MG63 (cell line): ENCODE results near the gene CMTR1. TPM values are rescaled to one million over a fixed set of nuclear protein-coding genes. Genes with fewer than 3 reads are reported as not detected.
"Not testable (repeated sequence)": the region's sequence is repeated elsewhere in the genome, so short reads cannot be mapped to it uniquely, and the experiment has no call there.

ENCODE experiments used
- DNase-seq: peaks from one replicate; pipeline ENCODE4 v3.0.0-alpha.2; 2020
- H3K27me3 ChIP-seq: fragments of 250-450 bp; sonication (Bioruptor Pico); 2 replicates; pipeline ENCODE4 v1.5.1; 2020; ENCODE audit warnings: mild to moderate bottlenecking, moderate library complexity
- H3K36me3 ChIP-seq: fragments of 250-450 bp; sonication (Bioruptor Pico); 2 replicates; pipeline ENCODE4 v1.5.1; 2020; ENCODE audit warnings: mild to moderate bottlenecking, moderate library complexity
- H3K4me3 ChIP-seq: fragments of 250-450 bp; sonication (Bioruptor Pico); 2 replicates; pipeline ENCODE4 v1.5.1; 2020; ENCODE audit warnings: mild to moderate bottlenecking, moderate library complexity
- H3K9me3 ChIP-seq: fragments of 250-450 bp; sonication (Bioruptor Pico); 2 replicates; pipeline ENCODE4 v1.5.1; 2020; ENCODE audit warnings: mild to moderate bottlenecking, moderate library complexity
- total RNA-seq: library from RNA; depleted of rRNA; stranded (reverse); fragments of >200 nt; shearing (Covaris generic); gene quantifications from 2 replicates; pipeline ENCODE4 v1.2.3, GENCODE V29; 2014; ENCODE audit warnings: low replicate concordance

The CMTR1 gene
- total RNA-seq, 1 experiment from 2014 or later = 30.3 TPM

DNA sequence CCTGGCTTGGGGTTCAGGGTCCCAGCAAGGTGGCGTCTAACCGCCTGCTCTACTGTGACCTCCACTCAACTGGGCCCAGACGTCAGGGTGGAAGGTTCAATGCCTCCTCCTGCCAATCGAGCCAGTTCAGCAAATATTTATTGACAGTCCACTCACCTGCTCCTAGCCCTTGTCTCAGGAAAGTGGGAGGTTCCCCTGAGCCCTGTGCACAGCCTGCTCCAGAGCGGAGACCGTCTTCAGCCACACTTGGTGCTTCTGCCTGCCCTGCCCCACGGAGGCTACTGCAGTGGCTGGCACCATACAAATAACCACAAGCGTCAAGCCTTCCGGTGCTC, 60.6 kb downstream of the CMTR1 start:
- Histone ChIP-seq H3K36me3 (no peaks in the 10 kb centered on the region), H3K27me3 (no peaks in the 10 kb centered on the region), H3K9me3 (no peaks in the 10 kb centered on the region), H3K4me3 (no peak overlapping the region)
- no peak for DNase-seq

DNA sequence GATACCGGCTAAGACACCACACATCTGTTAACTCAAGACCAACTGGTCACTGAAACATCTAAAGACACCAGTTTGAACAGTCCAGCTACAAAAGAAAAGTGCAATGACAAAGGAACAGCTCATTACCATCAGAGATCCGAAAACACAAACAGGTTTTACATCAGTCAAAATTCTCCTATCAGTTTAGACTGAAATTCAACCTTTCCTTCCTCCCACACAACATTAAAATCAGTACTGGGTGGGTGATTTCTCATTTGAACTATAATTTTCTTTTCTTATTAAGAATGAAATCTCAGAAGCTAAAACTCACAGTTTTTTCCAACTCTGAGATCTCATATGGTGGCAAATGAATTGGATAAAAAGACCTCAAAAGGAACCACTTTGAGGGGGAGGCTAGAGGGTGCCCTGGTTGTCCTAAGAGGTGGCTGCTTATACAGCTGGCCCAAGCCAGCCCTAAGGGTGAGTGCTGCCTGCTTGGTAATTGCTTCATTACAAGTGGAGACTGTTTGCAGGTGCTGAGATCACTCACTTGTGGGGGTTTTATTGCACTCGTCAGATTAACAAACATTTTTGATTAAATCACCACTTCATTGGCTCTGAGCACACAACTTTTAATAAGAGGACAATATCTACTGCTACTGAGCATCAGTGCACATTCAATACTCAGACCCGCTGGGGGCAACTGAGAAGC, 62.4 kb downstream of the CMTR1 start:
- H3K27me3 ChIP-seq = no peaks in the 10 kb centered on the region
- DNase-seq = no peak
- H3K4me3 ChIP-seq = no peak overlapping the region
- no peaks in the 10 kb centered on the region for H3K36me3 ChIP-seq
- no peaks in the 10 kb centered on the region; the same call in 1 of the 2 replicates for H3K9me3 ChIP-seq

DNA sequence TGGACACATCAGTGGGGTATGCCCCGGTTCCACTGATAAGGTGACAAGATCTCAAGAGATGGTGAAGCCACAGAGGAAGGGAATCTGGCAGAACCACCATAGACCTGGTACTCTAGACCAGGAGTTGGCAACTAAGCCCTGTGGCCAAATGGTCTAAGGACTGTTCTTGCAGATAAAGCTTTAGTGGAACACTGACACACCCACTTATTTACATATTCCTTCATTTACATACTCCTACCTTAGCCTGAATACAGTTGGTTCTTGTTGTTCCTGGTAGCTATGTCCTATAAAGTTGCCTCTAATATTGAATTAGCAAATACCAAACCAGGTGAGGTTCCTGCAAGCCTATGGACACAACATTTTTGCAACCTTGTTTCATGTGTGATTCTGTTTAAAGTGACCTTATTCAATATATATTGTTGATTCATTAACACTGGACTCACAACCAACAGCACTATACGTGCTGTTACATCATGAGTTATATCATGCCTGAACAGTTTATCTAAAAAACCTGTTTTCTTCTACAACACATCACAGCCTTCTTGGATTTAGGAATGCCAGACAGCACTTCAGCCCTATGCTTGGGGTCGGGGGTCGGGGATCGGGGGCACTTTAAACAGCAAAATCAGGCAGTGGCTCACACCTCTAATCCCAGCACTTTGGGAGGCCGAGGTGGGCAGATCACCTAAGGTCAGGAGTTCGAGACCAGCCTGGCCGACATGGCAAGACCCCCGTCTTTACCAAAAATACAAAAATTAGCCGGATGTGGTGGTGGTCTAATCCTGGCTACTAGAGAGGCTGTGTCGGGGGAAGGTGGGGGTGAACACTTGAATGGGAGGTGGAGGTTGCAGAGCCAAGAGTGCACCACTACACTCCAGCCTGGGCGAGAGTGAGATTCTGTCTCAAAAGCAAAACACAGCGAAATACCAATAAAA, 64.2 kb downstream of the CMTR1 start:
- Histone ChIP-seq H3K9me3 (no peaks in the 10 kb centered on the region; the same call in 1 of the 2 replicates), H3K4me3 (no peak overlapping the region), H3K36me3 (no peaks in the 10 kb centered on the region), H3K27me3 (no peaks in the 10 kb centered on the region)
- DNase-seq = no peak

DNA sequence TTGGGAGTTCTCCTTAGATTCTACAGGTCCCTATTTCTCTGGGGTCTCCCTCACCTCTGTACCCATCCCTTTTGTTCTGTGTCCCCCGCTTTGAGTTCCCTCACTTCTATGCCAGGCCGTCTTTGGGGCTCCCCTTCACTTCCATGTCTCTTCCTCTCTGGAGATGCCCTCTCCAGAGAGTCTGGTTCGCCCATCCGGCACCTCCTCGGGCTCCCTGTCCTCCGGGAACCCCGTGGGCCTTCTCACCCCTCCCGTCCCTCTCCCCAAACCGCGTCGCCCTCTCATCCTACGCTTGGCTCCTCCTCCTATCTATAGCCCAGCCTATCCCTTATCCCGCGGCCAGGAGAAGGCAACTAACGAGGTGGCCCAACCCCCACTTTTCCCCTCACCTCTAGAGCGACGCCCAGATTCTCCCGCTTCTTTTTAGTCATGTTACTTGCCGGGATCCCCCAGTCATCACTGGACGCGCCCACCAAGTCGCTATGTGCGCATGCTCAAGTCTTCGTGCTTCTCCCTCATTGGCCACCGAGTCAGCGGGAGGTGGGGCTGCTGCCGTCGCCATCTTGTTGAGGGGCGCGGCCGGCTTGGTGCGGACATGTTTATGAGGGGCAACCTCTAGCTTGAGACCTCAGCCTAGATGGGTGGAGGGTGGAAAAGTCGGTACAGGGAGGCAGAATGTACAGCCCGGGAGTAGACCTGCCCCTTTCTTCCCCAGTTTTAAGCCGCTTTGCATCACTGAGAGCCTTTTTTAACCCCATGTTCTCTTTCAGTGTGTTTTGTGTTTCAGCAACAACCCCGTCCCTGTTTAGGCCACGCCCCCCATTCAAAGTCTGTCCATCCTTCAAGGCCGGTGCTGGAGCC, 66.6 kb downstream of the CMTR1 start, which contains the start of gene CCDC167:
Gene CCDC167 (minus strand): TSS at position 461 of the 861 bp plus-strand sequence. CDS start 30 bp downstream, at position 431.
- peak within 1 kb of the TSS; percentile 64 for H3K4me3 ChIP-seq

DNA sequence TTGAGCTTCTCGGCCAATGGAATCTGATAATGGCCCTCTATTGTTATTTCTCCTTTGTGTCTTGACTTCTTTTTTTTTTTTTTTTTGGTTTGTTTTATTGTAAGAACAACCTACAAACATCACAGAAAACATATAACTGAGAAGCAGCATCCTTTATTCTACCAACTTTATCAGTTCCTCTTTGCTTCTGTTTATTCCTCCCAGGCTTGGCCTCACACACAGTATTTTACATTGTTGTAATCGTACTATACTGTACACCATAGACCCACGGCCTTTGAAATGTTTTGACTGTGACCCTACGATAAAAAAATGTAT, 67.2 kb downstream of the CMTR1 start:
- H3K9me3 ChIP-seq = no peaks in the 10 kb centered on the region; the same call in 1 of the 2 replicates
- peak overlapping the region; percentile 64 for H3K4me3 ChIP-seq
- no peaks in the 10 kb centered on the region for H3K27me3 ChIP-seq
- DNase-seq = no peak
- no peaks in the 10 kb centered on the region for H3K36me3 ChIP-seq

More for the DNA sequence above, 66.6 kb downstream of the CMTR1 start, which contains the start of gene CCDC167:
- H3K9me3 ChIP-seq = no peaks in the 10 kb centered on the region; the same call in 1 of the 2 replicates
- H3K27me3 ChIP-seq = no peaks in the 10 kb centered on the region
- DNase-seq = peak; percentile 97
- no peaks in the 10 kb centered on the region for H3K36me3 ChIP-seq

DNA sequence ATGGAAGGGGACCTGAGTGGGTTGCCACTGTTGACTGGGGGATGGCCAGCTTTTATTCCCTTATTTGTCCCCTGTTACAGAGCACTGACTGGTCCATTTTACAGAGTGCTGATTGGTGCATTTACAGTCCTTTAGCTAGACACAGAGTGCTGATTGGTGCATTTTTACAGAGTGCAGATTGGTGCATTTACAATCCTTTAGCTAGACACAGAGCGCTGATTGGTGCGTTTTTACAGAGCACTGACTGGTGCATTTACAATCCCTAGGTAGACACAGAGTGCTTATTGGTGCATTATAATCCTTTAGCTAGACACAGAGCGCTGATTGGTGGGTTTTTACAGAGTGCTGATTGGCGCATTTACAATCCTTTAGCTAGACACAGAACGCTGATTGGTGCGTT, 67.9 kb downstream of the CMTR1 start:
- H3K36me3 ChIP-seq, DNase-seq, H3K4me3 ChIP-seq, H3K9me3 ChIP-seq, H3K27me3 ChIP-seq: not testable (repeated sequence)

DNA sequence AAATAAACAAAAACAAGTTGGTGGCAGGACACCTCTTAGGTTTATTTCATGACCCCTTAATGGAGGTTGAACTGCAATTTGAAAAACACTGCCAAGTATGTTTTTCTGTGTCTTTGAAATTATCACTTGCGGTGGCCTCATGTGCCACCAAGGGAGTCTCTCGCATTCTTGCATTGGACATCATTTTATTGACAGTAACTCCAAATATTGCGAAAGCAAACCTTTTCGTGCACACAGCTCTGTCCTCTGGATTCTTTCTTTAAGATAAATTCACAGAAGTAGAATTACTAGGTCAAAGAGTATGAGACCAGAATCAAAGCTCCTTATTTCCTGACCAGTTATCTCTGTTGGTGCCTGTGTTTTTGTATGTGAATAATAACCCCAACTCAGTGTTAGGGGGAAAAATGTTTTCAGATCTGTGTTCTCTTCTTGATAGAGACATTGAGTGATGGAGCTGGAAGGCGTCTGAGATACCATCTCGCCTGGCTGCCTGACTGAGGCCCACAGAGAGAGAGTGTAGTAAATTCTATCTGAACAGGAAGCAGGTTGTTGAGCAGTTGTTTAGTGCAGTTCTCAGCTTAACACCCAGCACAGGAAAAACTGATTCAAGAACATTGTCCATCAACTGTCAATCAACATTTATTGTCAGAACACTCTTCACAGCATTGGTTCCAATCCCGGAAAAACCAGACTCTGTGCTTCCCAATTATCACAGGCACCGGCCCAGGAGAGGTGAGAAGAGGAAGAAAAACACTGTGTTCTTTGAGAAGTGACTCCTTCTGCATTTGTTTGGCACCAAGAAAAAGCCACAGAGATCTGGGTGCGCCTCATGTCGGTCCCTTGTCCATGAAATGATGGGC, 68.8 kb downstream of the CMTR1 start:
- DNase-seq = no peak
- Histone ChIP-seq H3K4me3 (no peak overlapping the region), H3K9me3 (no peaks in the 10 kb centered on the region; the same call in 1 of the 2 replicates), H3K27me3 (no peaks in the 10 kb centered on the region), H3K36me3 (no peaks in the 10 kb centered on the region)

DNA sequence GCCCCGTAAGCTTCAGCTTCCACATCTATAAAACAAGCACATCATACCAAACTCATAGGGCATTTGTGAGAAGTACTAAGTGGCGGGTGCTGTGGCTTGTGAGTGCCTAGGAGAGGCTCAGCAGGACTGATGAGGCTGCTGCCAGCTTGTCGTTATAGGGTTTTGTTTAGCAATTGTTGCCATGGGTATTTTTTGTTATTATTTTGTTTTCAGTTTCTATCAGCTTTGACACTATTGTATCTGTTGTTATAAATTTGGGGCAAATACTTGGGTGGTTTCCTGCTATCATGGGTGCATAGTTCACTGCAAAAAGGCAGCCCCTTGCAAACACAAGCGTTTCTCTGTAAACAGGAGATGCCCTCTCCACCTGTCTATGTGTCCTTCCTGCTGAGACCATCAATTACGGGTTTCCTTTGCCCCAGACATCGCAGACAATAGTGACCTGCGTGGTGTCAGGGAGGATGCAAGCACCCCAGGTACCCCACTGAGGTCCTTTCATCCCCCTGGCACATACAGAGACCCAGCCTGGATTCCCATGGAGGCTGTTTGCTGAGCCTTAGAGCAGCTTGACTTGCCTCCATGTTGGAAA, 69.8 kb downstream of the CMTR1 start:
- Histone ChIP-seq H3K9me3 (no peaks in the 10 kb centered on the region; the same call in 1 of the 2 replicates), H3K27me3 (no peaks in the 10 kb centered on the region), H3K36me3 (no peaks in the 10 kb centered on the region), H3K4me3 (no peak overlapping the region)
- no peak for DNase-seq

DNA sequence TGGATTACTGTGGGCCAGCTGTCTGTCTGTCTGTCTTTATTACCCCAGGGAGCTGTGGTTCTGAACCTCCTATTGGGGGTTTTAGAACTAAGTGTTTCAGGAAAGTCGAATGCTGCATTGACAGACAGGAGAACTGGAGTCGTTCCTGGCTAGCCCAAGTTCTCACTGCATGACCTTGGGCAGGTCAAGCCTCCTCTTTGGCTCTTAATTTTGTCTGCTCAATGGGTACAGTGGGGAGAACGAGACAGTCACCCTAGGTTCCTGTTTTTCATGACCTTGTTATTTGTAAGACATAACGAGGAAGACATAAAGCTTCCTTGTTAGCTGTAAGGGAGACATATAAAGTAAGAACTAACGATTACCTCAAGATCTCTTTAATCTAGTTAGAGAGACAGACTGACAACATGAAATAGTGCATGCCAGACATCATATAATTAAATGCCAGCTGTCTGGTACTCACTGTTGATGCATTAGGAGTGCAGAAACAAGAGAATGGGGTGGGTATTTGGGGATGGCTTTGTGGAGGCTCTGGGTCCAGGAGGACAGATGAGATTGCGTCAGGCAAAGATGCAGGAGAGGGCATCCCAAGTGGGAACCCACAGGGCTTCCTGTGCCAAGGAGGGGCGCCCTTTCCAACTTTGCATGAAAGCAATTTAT, 70.4 kb downstream of the CMTR1 start:
- Histone ChIP-seq H3K27me3 (no peaks in the 10 kb centered on the region), H3K4me3 (no peak overlapping the region), H3K36me3 (no peaks in the 10 kb centered on the region), H3K9me3 (no peaks in the 10 kb centered on the region; the same call in 1 of the 2 replicates)
- no peak for DNase-seq

DNA sequence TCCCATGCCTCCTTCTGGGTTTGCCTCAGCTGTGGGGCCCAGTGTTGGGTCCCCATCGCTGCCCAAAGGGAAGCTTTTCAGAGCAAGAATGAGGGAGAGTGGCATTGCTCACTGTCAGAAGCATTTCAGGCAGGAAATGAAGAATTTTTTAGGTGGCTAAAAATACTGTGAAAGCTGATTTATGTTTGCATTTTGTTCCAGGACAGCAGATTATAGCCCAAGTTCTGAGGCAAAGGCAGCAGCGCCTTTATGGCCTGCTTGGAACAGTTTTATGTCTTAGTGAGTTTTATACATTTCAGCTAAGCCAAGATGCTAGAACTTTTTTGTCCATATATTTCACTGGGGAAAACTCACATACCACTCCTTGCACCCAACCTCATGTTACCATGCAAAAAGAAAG, 71.0 kb downstream of the CMTR1 start:
- no peaks in the 10 kb centered on the region; the same call in 1 of the 2 replicates for H3K9me3 ChIP-seq
- no peaks in the 10 kb centered on the region for H3K27me3 ChIP-seq
- H3K4me3 ChIP-seq = no peak overlapping the region
- H3K36me3 ChIP-seq = no peaks in the 10 kb centered on the region
- no peak for DNase-seq

DNA sequence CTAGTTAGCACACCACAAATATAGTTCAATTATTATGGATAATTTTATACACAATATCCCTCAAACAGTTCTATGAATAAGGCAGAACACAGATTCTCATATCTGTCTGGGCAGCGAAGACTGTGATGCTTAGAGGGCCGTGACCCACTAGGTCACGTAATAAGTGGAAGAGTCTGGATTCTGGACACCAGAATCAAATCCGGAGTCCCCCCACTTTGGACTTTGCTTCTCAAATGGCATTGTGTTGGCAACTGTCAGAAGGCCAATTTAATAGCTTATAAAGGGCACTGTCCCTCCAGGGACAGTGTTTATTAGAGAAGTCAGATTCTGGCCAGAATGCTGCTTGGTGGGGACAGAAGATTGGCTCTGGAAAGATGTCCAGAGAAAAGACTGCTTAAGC, 73.5 kb downstream of the CMTR1 start:
- Histone ChIP-seq H3K27me3 (no peaks in the 10 kb centered on the region), H3K9me3 (no peaks in the 10 kb centered on the region), H3K36me3 (no peaks in the 10 kb centered on the region), H3K4me3 (no peak overlapping the region)
- DNase-seq = no peak

DNA sequence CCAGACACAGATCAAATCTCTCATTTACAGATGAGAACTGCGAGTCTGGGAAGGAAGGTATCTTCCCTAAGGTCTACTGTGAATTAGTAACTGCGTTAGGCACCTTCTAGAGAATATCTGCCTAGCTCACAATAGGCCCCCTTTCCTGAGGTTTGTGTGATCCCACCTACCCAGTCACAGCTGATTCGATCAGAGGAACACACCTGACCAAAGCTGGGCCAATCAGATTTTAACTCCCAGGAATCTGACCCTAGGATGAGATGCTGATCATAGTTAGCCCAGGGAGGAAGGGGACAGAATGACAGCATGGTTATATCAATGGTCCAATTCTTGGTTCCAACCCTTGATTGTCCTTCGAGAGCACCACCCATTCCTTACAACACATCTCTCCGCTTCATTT, 74.1 kb downstream of the CMTR1 start:
- no peak for DNase-seq
- H3K9me3 ChIP-seq = no peaks in the 10 kb centered on the region
- no peak overlapping the region for H3K4me3 ChIP-seq
- H3K36me3 ChIP-seq = no peaks in the 10 kb centered on the region
- no peaks in the 10 kb centered on the region for H3K27me3 ChIP-seq

DNA sequence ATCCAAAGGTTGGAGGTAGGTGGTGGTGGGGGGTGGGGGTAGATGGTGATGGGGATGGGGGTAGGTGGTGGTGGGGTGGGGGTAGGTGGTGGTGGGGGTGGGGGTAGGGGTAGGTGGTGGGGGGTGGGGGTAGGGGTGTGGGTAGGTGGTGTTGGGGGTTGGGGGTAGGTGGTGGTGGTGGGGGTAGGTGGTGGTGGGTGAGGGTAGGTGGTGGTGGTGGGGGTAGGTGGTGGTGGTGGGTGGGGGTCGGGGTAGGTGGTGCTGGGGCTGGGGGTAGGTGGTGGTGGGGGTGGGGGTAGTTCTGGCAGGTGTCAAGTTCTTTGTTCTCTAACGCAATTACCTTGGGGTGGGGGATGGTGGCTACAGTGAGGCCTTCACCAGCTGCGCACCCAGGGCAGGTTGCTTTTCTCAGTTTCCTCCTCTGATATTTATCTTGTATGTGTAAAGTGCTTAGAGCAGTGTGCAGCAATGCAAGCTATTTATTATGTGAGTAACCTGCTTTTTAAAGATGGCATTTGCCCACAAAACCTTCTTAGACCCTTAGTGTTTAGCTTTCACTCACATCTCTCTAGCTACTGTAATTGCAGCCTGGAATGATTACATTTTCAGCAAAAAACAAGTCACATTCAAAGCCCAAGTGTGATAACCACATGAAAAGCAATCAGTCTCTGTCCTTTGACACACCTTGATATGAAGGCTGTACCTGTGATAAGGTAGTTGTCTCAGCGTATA, 74.8 kb downstream of the CMTR1 start:
- no peaks in the 10 kb centered on the region for H3K27me3 ChIP-seq
- H3K36me3 ChIP-seq = no peaks in the 10 kb centered on the region
- no peak for DNase-seq
- no peak overlapping the region for H3K4me3 ChIP-seq
- no peaks in the 10 kb centered on the region for H3K9me3 ChIP-seq

DNA sequence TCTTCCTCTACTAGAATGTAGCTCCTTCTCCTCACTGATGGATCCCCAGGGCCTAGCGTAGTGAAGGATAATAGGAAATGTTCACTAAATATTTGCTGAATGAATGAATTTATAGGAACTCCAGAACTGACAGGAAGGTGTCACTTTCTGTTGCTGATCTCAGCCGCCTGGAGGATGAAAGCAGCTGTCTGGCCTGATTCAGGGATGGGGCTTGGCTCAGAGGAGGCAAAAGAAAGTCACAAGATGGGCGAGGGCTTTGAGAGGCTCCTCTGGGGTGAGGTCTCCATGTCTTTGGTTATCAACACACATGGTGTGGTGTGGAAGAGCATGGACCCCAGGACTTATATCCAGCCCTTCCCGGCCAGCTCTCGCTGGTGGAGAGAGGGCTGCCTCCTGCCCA, 78.2 kb downstream of the CMTR1 start:
- H3K9me3 ChIP-seq = no peaks in the 10 kb centered on the region
- no peaks in the 10 kb centered on the region for H3K36me3 ChIP-seq
- DNase-seq = no peak
- H3K4me3 ChIP-seq = no peak overlapping the region
- no peaks in the 10 kb centered on the region for H3K27me3 ChIP-seq
